Activated naive CD4-positive, alpha-beta T cell treated with anti-CD3 and anti-CD28 coated beads, Interleukin-2, amount 10 ng/mL, durations not matched to agents 7 days and 5 days (primary cell): Measurements from ENCODE around the gene CNTNAP3.
"Not testable (repeated sequence)": the region's sequence is repeated elsewhere in the genome, so short reads cannot be mapped to it uniquely, and the experiment has no call there.

ENCODE experiments used
- CTCF ChIA-PET: fragments of 350-600 bp; sonication (Branson Sonifier 250); formaldehyde crosslinking; loops from one replicate; lab custom pipeline; 2021; ENCODE audit warnings: antibody characterized with exemption; lab: Charles Lee
- DNase-seq: peaks from one replicate; pipeline ENCODE4 v3.0.0-alpha.2; 2020
- H3K27ac Mint-ChIP-seq: one replicate; pipeline ENCODE4 v1.8.0; 2021; ENCODE audit warnings: mild to moderate bottlenecking, moderate library complexity, mixed read lengths
- H3K27me3 Mint-ChIP-seq: one replicate; pipeline ENCODE4 v1.8.0; 2021; ENCODE audit warnings: mild to moderate bottlenecking, mixed read lengths
- H3K36me3 Mint-ChIP-seq: one replicate; pipeline ENCODE4 v1.8.0; 2021; ENCODE audit warnings: mixed read lengths
- H3K4me1 Mint-ChIP-seq: one replicate; pipeline ENCODE4 v1.8.0; 2021; ENCODE audit warnings: mixed read lengths
- H3K4me3 Mint-ChIP-seq: one replicate; pipeline ENCODE4 v1.8.0; 2021; ENCODE audit warnings: mild to moderate bottlenecking, moderate library complexity, mixed read lengths
- H3K9me3 Mint-ChIP-seq: one replicate; pipeline ENCODE4 v1.8.0; 2021; ENCODE audit warnings: mixed read lengths

CNTNAP3 gene

DNA sequence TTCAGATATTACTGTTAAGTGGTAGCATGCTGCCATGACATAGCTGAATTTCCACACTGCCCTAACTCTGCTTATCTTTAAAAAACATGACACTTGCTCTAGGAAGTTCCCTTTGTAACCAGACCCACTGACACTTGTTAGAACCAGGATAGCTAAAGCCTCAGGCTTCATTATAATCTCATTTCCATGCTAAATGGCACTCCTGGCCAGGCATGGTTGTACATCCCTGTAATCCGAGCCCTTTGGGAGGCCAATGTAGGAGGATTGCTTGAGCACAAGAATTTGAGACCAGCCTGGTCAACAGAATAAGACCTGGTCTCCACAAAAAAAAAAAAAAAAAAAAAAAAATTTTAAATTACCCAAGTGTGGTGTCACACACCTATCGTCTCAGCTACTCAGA is 254.1 kb downstream of the CNTNAP3 start:
- H3K27me3 Mint-ChIP-seq, H3K4me1 Mint-ChIP-seq, H3K9me3 Mint-ChIP-seq, DNase-seq, CTCF ChIA-PET, H3K36me3 Mint-ChIP-seq, H3K4me3 Mint-ChIP-seq, H3K27ac Mint-ChIP-seq: not testable (repeated sequence)

DNA sequence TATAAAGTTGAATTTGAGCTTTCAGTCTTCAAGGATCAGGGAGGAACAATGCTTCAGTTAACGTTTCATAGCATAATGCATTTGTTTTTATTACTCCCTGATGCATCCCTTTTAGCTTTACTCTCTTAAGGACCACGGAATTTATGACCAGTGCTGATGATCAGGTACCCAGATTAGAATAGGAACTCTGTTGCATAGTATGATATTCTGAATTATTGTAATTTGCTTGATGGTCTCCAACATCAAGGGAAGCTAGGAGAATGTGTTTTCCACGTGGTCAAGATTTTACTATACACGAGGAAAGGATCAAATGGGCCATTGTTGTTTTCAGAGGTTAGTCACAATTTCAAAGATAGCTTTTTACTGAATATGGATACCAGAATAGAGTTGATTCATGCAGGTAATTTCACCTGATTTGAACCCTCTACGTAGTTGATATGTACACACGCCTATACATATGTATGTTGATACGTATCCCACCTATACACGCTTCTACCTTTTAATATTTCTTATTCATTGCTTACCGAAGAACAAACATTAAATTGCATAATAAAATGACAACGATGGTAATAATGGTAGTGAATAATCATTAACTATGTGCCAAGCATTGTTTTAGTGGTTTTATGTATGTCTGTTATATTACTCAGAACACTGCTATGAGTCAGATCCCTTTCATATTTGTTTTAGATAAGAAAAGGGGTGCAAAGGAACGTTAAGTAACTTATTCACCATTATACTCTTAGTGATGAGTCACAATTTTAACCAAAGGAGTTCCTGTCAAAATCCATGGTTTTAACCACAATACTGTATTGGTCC is 257.6 kb downstream of the CNTNAP3 start:
- H3K36me3 Mint-ChIP-seq, H3K27me3 Mint-ChIP-seq, CTCF ChIA-PET, H3K4me1 Mint-ChIP-seq, H3K9me3 Mint-ChIP-seq, H3K4me3 Mint-ChIP-seq, DNase-seq, H3K27ac Mint-ChIP-seq: not testable (repeated sequence)

DNA sequence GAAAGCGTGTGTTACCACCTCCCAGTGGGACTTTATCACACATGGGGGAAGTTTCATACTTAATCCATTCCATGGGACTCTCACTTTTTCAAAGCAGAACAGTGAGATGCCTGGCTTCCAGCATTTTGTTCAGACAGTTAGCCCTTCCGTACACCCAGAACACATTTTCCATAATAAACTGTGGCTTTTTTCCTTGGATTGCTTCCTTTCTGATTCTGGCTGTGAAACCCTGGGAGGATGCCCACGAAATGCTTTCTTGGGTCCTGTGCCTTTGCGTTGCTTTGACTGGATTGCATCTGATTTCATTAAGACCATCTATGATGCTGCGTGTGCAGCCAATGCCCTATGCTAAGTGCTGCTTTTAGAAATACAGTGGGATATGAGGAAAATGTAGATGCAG is 259.1 kb downstream of the CNTNAP3 start:
- H3K36me3 Mint-ChIP-seq, H3K27ac Mint-ChIP-seq, H3K4me3 Mint-ChIP-seq, CTCF ChIA-PET, DNase-seq, H3K4me1 Mint-ChIP-seq, H3K27me3 Mint-ChIP-seq, H3K9me3 Mint-ChIP-seq: not testable (repeated sequence)

DNA sequence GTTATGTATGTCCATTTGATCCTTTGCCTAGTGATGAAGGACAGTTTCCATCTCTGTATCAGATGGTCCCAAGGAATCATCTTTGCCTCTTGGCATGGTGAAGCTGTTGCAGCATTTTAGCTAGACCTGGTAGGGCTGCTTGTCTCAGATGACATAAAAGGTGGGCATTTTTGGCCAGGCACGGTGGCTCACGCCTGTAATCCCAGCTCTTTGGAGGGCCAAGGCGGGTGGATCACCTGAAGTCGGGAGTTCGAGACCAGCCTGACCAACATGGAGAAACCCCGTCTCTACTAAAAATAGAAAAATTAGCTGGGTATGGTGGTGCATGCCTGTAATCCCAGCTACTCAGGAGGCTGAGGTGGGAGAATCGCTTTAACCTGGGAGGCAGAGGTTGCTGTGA is 259.8 kb downstream of the CNTNAP3 start:
- CTCF ChIA-PET, H3K36me3 Mint-ChIP-seq, H3K27me3 Mint-ChIP-seq, H3K4me1 Mint-ChIP-seq, H3K4me3 Mint-ChIP-seq, H3K27ac Mint-ChIP-seq, DNase-seq, H3K9me3 Mint-ChIP-seq: not testable (repeated sequence)

DNA sequence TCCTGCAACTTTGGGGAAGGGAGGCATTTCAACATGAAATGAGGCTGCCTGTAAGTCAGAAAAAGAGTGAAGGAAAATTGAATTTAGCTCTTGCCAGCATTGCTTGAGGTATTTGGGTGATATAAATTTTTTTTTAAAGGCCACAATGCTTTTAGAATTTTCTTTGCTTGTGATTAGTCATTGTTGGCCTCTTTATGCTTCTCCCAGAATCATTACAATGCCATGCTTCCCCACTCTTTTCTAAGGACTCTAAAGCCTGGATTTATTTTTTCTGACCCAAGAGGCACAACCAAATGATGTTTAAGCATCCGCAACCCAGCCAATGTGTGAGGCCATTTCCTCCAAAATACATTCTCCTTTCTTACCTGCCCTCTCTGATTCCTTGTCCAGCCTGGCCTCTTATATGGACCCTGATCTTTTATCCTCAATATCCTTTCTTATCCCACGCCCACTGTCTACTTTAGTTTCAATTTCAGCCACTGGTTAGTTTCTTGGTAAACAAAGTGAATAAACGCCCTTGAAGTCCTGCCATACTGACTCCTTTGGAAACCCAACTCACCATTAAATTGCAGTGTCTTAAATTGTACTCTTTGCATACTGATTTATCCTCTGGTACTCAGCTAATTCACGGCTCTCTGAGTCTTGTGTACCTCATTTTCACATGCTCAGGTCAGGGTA is 261.9 kb downstream of the CNTNAP3 start:
- H3K4me1 Mint-ChIP-seq, H3K27me3 Mint-ChIP-seq, DNase-seq, H3K4me3 Mint-ChIP-seq, H3K36me3 Mint-ChIP-seq, H3K27ac Mint-ChIP-seq, CTCF ChIA-PET, H3K9me3 Mint-ChIP-seq: not testable (repeated sequence)
